GM20431 (cell line): ENCODE data around the gene FCMR.

Experiments used
- in situ Hi-C: fragments of 300-500 bp; cut with MseI, MboI; formaldehyde crosslinking; loops from one replicate; pipeline ENCODE4 v1.15.0; 2020; ENCODE audit warnings: low sequenced_read_pairs; ENCODE audit not compliant: unreplicated experiment

Gene FCMR

GRCh38 chr1:206951318-206952100 is 29.8 kb upstream of the FCMR start:
- in situ Hi-C loops: no loop called here

- in situ Hi-C loops: no loop called here
Measured at GRCh38 chr1:206949641-206950040, 27.9 kb upstream of the FCMR start.

GRCh38 chr1:206949208-206949607 is 27.5 kb upstream of the FCMR start:
- in situ Hi-C loops: no loop called here

- in situ Hi-C loops: no loop called here
Measured at GRCh38 chr1:206947255-206947654, 25.5 kb upstream of the FCMR start.

GRCh38 chr1:206946261-206946660 is 24.5 kb upstream of the FCMR start, which contains the start of gene PIGR:
Gene PIGR (minus strand): TSS chr1:206946466. CDS start chr1:206940531, 5,935 bp downstream.
- in situ Hi-C loops: no loop called here

GRCh38 chr1:206945779-206946178 is 24.0 kb upstream of the FCMR start:
- in situ Hi-C loops: no loop called here

GRCh38 chr1:206944703-206945102 is 23.0 kb upstream of the FCMR start:
- in situ Hi-C loops: no loop called here

GRCh38 chr1:206941766-206942418 is 20.2 kb upstream of the FCMR start:
- in situ Hi-C loops: no loop called here

- in situ Hi-C loops: no loop called here
Measured at GRCh38 chr1:206940588-206940936, 18.8 kb upstream of the FCMR start.

- in situ Hi-C loops: no loop called here
Measured at GRCh38 chr1:206939841-206940587, 18.3 kb upstream of the FCMR start.

GRCh38 chr1:206939131-206939530 is 17.4 kb upstream of the FCMR start:
- in situ Hi-C loops: no loop called here

GRCh38 chr1:206937425-206937824 is 15.7 kb upstream of the FCMR start:
- in situ Hi-C loops: no loop called here

GRCh38 chr1:206935491-206936067 is 13.8 kb upstream of the FCMR start:
- in situ Hi-C loops: no loop called here

- in situ Hi-C loops: no loop called here
Measured at GRCh38 chr1:206933333-206933945, 11.7 kb upstream of the FCMR start.

- in situ Hi-C loops: no loop called here
Measured at GRCh38 chr1:206932177-206932576, 10.4 kb upstream of the FCMR start.

GRCh38 chr1:206931709-206932108 is 10.0 kb upstream of the FCMR start:
- in situ Hi-C loops: no loop called here

- in situ Hi-C loops: no loop called here
Measured at GRCh38 chr1:206930210-206930798, 8.6 kb upstream of the FCMR start.

- in situ Hi-C loops: no loop called here
Measured at GRCh38 chr1:206929524-206929923, 7.8 kb upstream of the FCMR start.

- in situ Hi-C loops: no loop called here
Measured at GRCh38 chr1:206926286-206926685, 4.5 kb upstream of the FCMR start.
